Measurements from ENCODE around the gene DUSP5. TPM values are rescaled to one million over a fixed set of nuclear protein-coding genes. Genes with fewer than 3 reads are reported as not detected.
"Not testable (repeated sequence)": the region's sequence is repeated elsewhere in the genome, so short reads cannot be mapped to it uniquely, and the experiment has no call there.

The DUSP5 gene
- total RNA-seq, 1 experiment from 2014 or later = 137 TPM

- TF ChIP-seq, protein P1, sequence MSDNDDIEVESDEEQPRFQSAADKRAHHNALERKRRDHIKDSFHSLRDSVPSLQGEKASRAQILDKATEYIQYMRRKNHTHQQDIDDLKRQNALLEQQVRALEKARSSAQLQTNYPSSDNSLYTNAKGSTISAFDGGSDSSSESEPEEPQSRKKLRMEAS (IDR thresholded peaks at IDR 0.05) = no peak
- TF ChIP-seq POLR2A (IDR thresholded peaks at IDR 0.05; ENCODE audit: borderline replicate concordance, extremely low read depth, insufficient read depth, insufficient read length) (no peak), EZH2phosphoT487 (IDR thresholded peaks at IDR 0.05; ENCODE audit: borderline replicate concordance) (no peak), FOSL1 (IDR thresholded peaks at IDR 0.05; ENCODE audit: low read depth) (no peak), POLR2AphosphoS5 (IDR thresholded peaks at IDR 0.05; ENCODE audit: low read depth, low read length) (0 out of 2 replicates have a peak, but pooled peaks have one; percentile 24), SIN3A (IDR thresholded peaks at IDR 0.05; ENCODE audit: low read depth) (no peak)
- TF ChIP-seq, protein P2, sequence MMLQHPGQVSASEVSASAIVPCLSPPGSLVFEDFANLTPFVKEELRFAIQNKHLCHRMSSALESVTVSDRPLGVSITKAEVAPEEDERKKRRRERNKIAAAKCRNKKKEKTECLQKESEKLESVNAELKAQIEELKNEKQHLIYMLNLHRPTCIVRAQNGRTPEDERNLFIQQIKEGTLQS (IDR thresholded peaks at IDR 0.05) = no peak
- no peaks in the 10 kb centered on the region for H3K9me3 ChIP-seq (ENCODE audit: control insufficient read depth in 1 of 2, insufficient read depth in 1 of 2, low read depth in 1 of 2, low read length in 2 of 2)
- H3K9ac ChIP-seq (ENCODE audit: low read length) = peak overlapping the region; percentile 71
- ChIA-PET POLR2A (interaction anchor here (1.3 kb wide), 1 partner anchor 21 kb away, joined by 4 read pairs; no protein-coding TSS in a partner anchor), RAD21 (ENCODE audit: low non-redundant PET in 1 of 2, low total read pairs in 2 of 2, uncharacterized antibody in 2 of 2, unreplicated experiment in 2 of 2) (no interaction called here), CTCF (no interaction called here)
- BruUV-seq (replicated peaks) = no TSS peak
- no peaks in the 10 kb centered on the region for H3K27me3 ChIP-seq (ENCODE audit: insufficient read depth, low read length)
- intact Hi-C loops (cut with micrococcal nuclease) = no loop called here
- peaks cover 38% of the 10 kb centered on the region for H3K79me2 ChIP-seq (ENCODE audit: insufficient read depth, low read length)
- no peaks in the 10 kb centered on the region for H4K20me1 ChIP-seq (ENCODE audit: insufficient read depth)
- H2AFZ ChIP-seq (ENCODE audit: low read depth, low read length, poor library complexity, severe bottlenecking) = no peak overlapping the region
- DNase-seq (ENCODE audit: low read depth, low spot score) (no peak), ATAC-seq (no peak)
- H3K4me3 ChIP-seq (replicated peaks in 1 of 2; ENCODE audit: low read depth in 1 of 2, low read length in 2 of 2) = no peak overlapping the region; a peak in 1 of 4 replicates
- H3K9me2 ChIP-seq (ENCODE audit: insufficient read depth) = no peaks in the 10 kb centered on the region
- peak overlapping the region; percentile 81 for H3K4me2 ChIP-seq (ENCODE audit: low read length)
- no peaks in the 10 kb centered on the region for H3K36me3 ChIP-seq (ENCODE audit: control insufficient read depth in 1 of 2, insufficient read depth in 2 of 2, low read length in 2 of 2)
- H3K4me1 ChIP-seq (ENCODE audit: control insufficient read depth in 1 of 2, insufficient read depth in 2 of 2, low read length in 2 of 2) = peaks cover 68 to 90% of the 10 kb centered on the region in 2 experiments
- peak overlapping the region; percentile 11; the same call in 1 of the 2 replicates for H3K27ac ChIP-seq (ENCODE audit: low read depth, low read length)
These were observed 30.0 kb downstream of the DUSP5 start for GRCh38 chr10:110527731-110528171.

- Histone ChIP-seq H3K9ac (ENCODE audit: low read length) (peak overlapping the region; percentile 71), H2AFZ (ENCODE audit: low read depth, low read length, poor library complexity, severe bottlenecking) (no peak overlapping the region), H3K9me3 (ENCODE audit: control insufficient read depth in 1 of 2, insufficient read depth in 1 of 2, low read depth in 1 of 2, low read length in 2 of 2) (no peaks in the 10 kb centered on the region), H3K79me2 (ENCODE audit: insufficient read depth, low read length) (peaks cover 35% of the 10 kb centered on the region), H3K4me2 (ENCODE audit: low read length) (peak overlapping the region; percentile 81), H3K4me3 (replicated peaks in 1 of 2; ENCODE audit: low read depth in 1 of 2, low read length in 2 of 2) (peak overlapping the region in 1 of 2 experiments; percentile 49; a peak in 1 of 4 replicates), H3K4me1 (ENCODE audit: control insufficient read depth in 1 of 2, insufficient read depth in 2 of 2, low read length in 2 of 2) (peaks cover 75 to 94% of the 10 kb centered on the region in 2 experiments), H3K27ac (ENCODE audit: low read depth, low read length) (peak overlapping the region; percentile 76), H3K27me3 (ENCODE audit: insufficient read depth, low read length) (no peaks in the 10 kb centered on the region), H4K20me1 (ENCODE audit: insufficient read depth) (no peaks in the 10 kb centered on the region), H3K9me2 (ENCODE audit: insufficient read depth) (no peaks in the 10 kb centered on the region), H3K36me3 (ENCODE audit: control insufficient read depth in 1 of 2, insufficient read depth in 2 of 2, low read length in 2 of 2) (no peaks in the 10 kb centered on the region)
- no peak for TF ChIP-seq RAD21 (IDR thresholded peaks at IDR 0.05; ENCODE audit: low read depth)
- ATAC-seq (no peak), DNase-seq (ENCODE audit: low read depth, low spot score) (no peak)
- ChIA-PET RAD21 (ENCODE audit: low non-redundant PET in 1 of 2, low total read pairs in 2 of 2, uncharacterized antibody in 2 of 2, unreplicated experiment in 2 of 2) (no interaction called here), CTCF (no interaction called here), POLR2A (interaction anchor here (1.3 to 1.5 kb wide), 3 partner anchors 16 to 117 kb away, joined by 4 to 7 read pairs (median 4); no protein-coding TSS in a partner anchor)
- BruUV-seq (replicated peaks) = no TSS peak
- intact Hi-C loops (cut with micrococcal nuclease) = no loop called here
These were observed 30.7 kb downstream of the DUSP5 start for GRCh38 chr10:110528224-110528996.

GRCh38 chr10:110528997-110529524, 31.4 kb downstream of the DUSP5 start:
- H3K79me2 ChIP-seq (ENCODE audit: insufficient read depth, low read length) = peaks cover 29% of the 10 kb centered on the region
- peaks cover 75 to 88% of the 10 kb centered on the region in 2 experiments for H3K4me1 ChIP-seq (ENCODE audit: control insufficient read depth in 1 of 2, insufficient read depth in 2 of 2, low read length in 2 of 2)
- ATAC-seq; H3K27me3 ChIP-seq (ENCODE audit: insufficient read depth, low read length); intact Hi-C loops (cut with micrococcal nuclease); RAD21 ChIA-PET (ENCODE audit: low non-redundant PET in 1 of 2, low total read pairs in 2 of 2, uncharacterized antibody in 2 of 2, unreplicated experiment in 2 of 2); BruUV-seq (replicated peaks); DNase-seq (ENCODE audit: low read depth, low spot score); H2AFZ ChIP-seq (ENCODE audit: low read depth, low read length, poor library complexity, severe bottlenecking); H3K9me2 ChIP-seq (ENCODE audit: insufficient read depth); H3K9me3 ChIP-seq (ENCODE audit: control insufficient read depth in 1 of 2, insufficient read depth in 1 of 2, low read depth in 1 of 2, low read length in 2 of 2); H4K20me1 ChIP-seq (ENCODE audit: insufficient read depth); H3K36me3 ChIP-seq (ENCODE audit: control insufficient read depth in 1 of 2, insufficient read depth in 2 of 2, low read length in 2 of 2): not testable (repeated sequence)
- H3K9ac ChIP-seq (ENCODE audit: low read length) = peak overlapping the region; percentile 71
- ChIA-PET POLR2A (interaction anchor here (0.9 to 1.5 kb wide), 4 partner anchors 17 to 118 kb away, joined by 3 to 7 read pairs (median 4); no protein-coding TSS in a partner anchor), CTCF (interaction anchor here (0.6 kb wide), 1 partner anchor 176 kb away, joined by 4 read pairs; no protein-coding TSS in a partner anchor)
- peak overlapping the region; percentile 76 for H3K27ac ChIP-seq (ENCODE audit: low read depth, low read length)
- peak overlapping the region; percentile 81 for H3K4me2 ChIP-seq (ENCODE audit: low read length)
- H3K4me3 ChIP-seq (replicated peaks in 1 of 2; ENCODE audit: low read depth in 1 of 2, low read length in 2 of 2) = peak overlapping the region in 1 of 2 experiments; percentile 49; a peak in 2 of 4 replicates

Measured in HCT116 (cell line).